H7 (cell line): ENCODE data around the gene NAA50. TPM values are rescaled to one million over a fixed set of nuclear protein-coding genes. Genes with fewer than 3 reads are reported as not detected.

Source experiments
- DNase-seq: peaks from one replicate; pipeline ENCODE4 v3.0.0; 2012
- H3K27me3 ChIP-seq: 2 replicates; pipeline ENCODE4 v1.6.0; 2011; ENCODE audit warnings: mild to moderate bottlenecking, low read length; ENCODE audit not compliant: control insufficient read depth, insufficient read depth
- H3K36me3 ChIP-seq: replicated peaks from 2 replicates; pipeline ENCODE4 v1.5.1; 2011; ENCODE audit warnings: low read length; ENCODE audit not compliant: control insufficient read depth, insufficient read depth
- H3K4me3 ChIP-seq: 2 replicates; pipeline ENCODE4 v1.5.1; 2011; ENCODE audit warnings: low read depth, mild to moderate bottlenecking, control low read depth, low read length, moderate library complexity; ENCODE audit not compliant: insufficient read depth
- total RNA-seq: library from RNA; depleted of rRNA; stranded (reverse); fragments of >200 nt; shearing (Covaris generic); gene quantifications from 2 replicates; pipeline ENCODE4 v1.2.3, GENCODE V29; 2014; rRNA removed

NAA50 gene
- total RNA-seq, 1 experiment from 2014 or later = 149 TPM

- DNase-seq = no peak
- H3K27me3 ChIP-seq = no peaks in the 10 kb centered on the region
- H3K36me3 ChIP-seq = no peaks in the 10 kb centered on the region
- H3K4me3 ChIP-seq = no peak overlapping the region
Observed at GRCh38 chr3:113685124-113685523, 60.9 kb downstream of the NAA50 start.

GRCh38 chr3:113684271-113684819 lies 61.7 kb downstream of the NAA50 start:
- Histone ChIP-seq H3K36me3 (no peaks in the 10 kb centered on the region), H3K4me3 (no peak overlapping the region), H3K27me3 (no peaks in the 10 kb centered on the region)
- DNase-seq = no peak

- no peak for DNase-seq
- no peak overlapping the region for H3K4me3 ChIP-seq
- H3K36me3 ChIP-seq = no peaks in the 10 kb centered on the region
- no peaks in the 10 kb centered on the region for H3K27me3 ChIP-seq
Observed at GRCh38 chr3:113678773-113679172, 67.3 kb downstream of the NAA50 start.

GRCh38 chr3:113677737-113678136 lies 68.3 kb downstream of the NAA50 start:
- peak; percentile 17 for DNase-seq

GRCh38 chr3:113676261-113676660 lies 69.8 kb downstream of the NAA50 start:
- DNase-seq = no peak

More at GRCh38 chr3:113677737-113678136, 68.3 kb downstream of the NAA50 start:
- Histone ChIP-seq H3K36me3 (no peaks in the 10 kb centered on the region), H3K4me3 (no peak overlapping the region), H3K27me3 (no peaks in the 10 kb centered on the region)

GRCh38 chr3:113673593-113673992 lies 72.5 kb downstream of the NAA50 start:
- DNase-seq = no peak
- Histone ChIP-seq H3K27me3 (no peaks in the 10 kb centered on the region), H3K36me3 (no peaks in the 10 kb centered on the region), H3K4me3 (no peak overlapping the region)

More at GRCh38 chr3:113676261-113676660, 69.8 kb downstream of the NAA50 start:
- H3K4me3 ChIP-seq = no peak overlapping the region
- H3K27me3 ChIP-seq = no peaks in the 10 kb centered on the region
- no peaks in the 10 kb centered on the region for H3K36me3 ChIP-seq

GRCh38 chr3:113668015-113668414 lies 78.0 kb downstream of the NAA50 start:
- H3K27me3 ChIP-seq = no peaks in the 10 kb centered on the region
- H3K4me3 ChIP-seq = no peak overlapping the region
- H3K36me3 ChIP-seq = no peaks in the 10 kb centered on the region
- peak; percentile 5 for DNase-seq

Other genes with a start within 250 kb of the NAA50 start
- gene SPICE1, start 231.1 kb downstream of the NAA50 start, total RNA-seq = 11.2 and 13.0 TPM in 2 replicates
- gene SIDT1, start 213.7 kb downstream of the NAA50 start, total RNA-seq = not detected in 2 replicates
- gene USF3, start 49.6 kb downstream of the NAA50 start, total RNA-seq = 7.3 and 8.1 TPM in 2 replicates
- 67.4 and 75.5 TPM in 2 replicates for gene ATP6V1A, start 786 bp upstream of the NAA50 start, total RNA-seq
- 1.0 and 4.1 TPM in 2 replicates for gene GRAMD1C, start 92.5 kb upstream of the NAA50 start, total RNA-seq
- gene ZDHHC23, start 201.8 kb upstream of the NAA50 start, total RNA-seq = 4.4 and 6.4 TPM in 2 replicates